HL-60 (cell line): Measurements from ENCODE around the gene NAT14.

ENCODE experiments used
- DNase-seq, 2 experiments: peaks; one replicate each; pipeline ENCODE4 v3.0.0-alpha.2; 2010 to 2020; ENCODE audit warnings: low read depth in 1 of 2, low spot score in 1 of 2
- H3K27ac ChIP-seq: fragments of 250-450 bp; sonication (Bioruptor Pico); replicated peaks from 2 replicates; pipeline ENCODE4 v1.5.1; 2020; ENCODE audit warnings: mild to moderate bottlenecking, moderate library complexity
- H3K27me3 ChIP-seq: fragments of 250-450 bp; sonication (Bioruptor Pico); 2 replicates; pipeline ENCODE4 v1.5.1; 2021; ENCODE audit warnings: mild to moderate bottlenecking, moderate library complexity; ENCODE audit not compliant: insufficient read depth, poor library complexity, severe bottlenecking
- H3K4me3 ChIP-seq: replicated peaks from 2 replicates; pipeline ENCODE4 v1.5.1; 2011; ENCODE audit warnings: mild to moderate bottlenecking, control low read depth, low read length; ENCODE audit not compliant: insufficient read depth
- GABPA ChIP-seq: IDR thresholded peaks from 2 replicates; pipeline ENCODE4 v1.6.1; 2012; ENCODE audit warnings: low read depth
- POLR2AphosphoS5 ChIP-seq: IDR thresholded peaks from 2 replicates; pipeline ENCODE4 v1.6.1; 2012; ENCODE audit warnings: low read depth
- SPI1 ChIP-seq: IDR thresholded peaks from 2 replicates; pipeline ENCODE4 v1.6.1; 2012; ENCODE audit warnings: low read depth, mild to moderate bottlenecking, borderline replicate concordance
- TF ChIP-seq, protein P1 (sequence below): IDR thresholded peaks from 2 replicates; pipeline ENCODE4 v1.6.1; 2012; ENCODE audit warnings: low read depth; ENCODE audit not compliant: insufficient replicate concordance
- TF ChIP-seq, protein P2 (sequence below): IDR thresholded peaks from one replicate; pipeline ENCODE4 v1.5.1; 2011; ENCODE audit warnings: low read length, control low read depth, inconsistent platforms; ENCODE audit not compliant: insufficient read depth

NAT14 gene

DNA sequence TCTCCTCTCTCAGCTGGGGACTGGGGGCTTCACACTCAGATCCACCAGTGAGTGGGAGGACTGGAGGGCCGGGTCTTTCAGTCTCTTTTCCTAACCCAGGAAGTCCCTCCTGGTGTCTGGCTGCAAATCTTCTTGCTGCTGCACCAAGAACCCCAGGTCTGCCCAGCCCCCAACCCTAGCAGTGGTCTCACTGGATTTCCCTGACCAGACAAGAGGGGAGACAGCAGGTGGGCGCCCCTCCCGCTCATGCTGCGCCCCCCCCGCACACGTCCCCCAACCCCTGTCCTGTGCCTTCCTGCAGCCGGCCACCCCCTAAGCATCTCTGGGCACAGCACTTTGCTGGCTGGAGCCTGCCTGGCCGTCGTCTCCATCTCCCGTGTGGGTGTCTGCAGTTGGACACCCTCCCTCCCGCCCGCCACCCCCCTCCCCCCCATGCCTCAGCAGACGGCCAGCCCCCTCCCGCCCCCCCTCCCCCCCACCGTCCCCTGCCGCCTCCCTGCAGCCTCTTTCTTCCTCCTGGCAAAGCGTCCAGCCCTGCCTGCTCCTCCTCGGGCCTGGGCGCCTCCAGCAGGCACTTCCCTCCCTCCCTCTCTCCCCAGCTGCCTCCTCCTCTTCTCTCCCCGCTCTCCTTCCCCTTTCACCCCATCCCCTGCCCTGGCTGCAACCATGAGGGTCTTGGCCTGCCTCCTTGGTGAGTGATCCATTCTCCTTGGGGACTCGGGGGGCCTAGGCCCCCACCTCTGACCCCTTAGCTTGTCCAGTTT, 3.1 kb downstream of the NAT14 start, which contains the start of gene SSC5D:
Gene SSC5D, plus strand, starts transcription at position 513 of the 764 bp plus-strand sequence. Its CDS starts 154 bp downstream, at position 667.
- Histone ChIP-seq H3K27me3 (peaks cover 15% of the 10 kb centered on the region), H3K4me3 (no peak within 1 kb of the TSS), H3K27ac (no peak within 1 kb of the TSS)
- TF ChIP-seq, protein P1, sequence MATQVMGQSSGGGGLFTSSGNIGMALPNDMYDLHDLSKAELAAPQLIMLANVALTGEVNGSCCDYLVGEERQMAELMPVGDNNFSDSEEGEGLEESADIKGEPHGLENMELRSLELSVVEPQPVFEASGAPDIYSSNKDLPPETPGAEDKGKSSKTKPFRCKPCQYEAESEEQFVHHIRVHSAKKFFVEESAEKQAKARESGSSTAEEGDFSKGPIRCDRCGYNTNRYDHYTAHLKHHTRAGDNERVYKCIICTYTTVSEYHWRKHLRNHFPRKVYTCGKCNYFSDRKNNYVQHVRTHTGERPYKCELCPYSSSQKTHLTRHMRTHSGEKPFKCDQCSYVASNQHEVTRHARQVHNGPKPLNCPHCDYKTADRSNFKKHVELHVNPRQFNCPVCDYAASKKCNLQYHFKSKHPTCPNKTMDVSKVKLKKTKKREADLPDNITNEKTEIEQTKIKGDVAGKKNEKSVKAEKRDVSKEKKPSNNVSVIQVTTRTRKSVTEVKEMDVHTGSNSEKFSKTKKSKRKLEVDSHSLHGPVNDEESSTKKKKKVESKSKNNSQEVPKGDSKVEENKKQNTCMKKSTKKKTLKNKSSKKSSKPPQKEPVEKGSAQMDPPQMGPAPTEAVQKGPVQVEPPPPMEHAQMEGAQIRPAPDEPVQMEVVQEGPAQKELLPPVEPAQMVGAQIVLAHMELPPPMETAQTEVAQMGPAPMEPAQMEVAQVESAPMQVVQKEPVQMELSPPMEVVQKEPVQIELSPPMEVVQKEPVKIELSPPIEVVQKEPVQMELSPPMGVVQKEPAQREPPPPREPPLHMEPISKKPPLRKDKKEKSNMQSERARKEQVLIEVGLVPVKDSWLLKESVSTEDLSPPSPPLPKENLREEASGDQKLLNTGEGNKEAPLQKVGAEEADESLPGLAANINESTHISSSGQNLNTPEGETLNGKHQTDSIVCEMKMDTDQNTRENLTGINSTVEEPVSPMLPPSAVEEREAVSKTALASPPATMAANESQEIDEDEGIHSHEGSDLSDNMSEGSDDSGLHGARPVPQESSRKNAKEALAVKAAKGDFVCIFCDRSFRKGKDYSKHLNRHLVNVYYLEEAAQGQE: no peak
- TF ChIP-seq, protein P2, sequence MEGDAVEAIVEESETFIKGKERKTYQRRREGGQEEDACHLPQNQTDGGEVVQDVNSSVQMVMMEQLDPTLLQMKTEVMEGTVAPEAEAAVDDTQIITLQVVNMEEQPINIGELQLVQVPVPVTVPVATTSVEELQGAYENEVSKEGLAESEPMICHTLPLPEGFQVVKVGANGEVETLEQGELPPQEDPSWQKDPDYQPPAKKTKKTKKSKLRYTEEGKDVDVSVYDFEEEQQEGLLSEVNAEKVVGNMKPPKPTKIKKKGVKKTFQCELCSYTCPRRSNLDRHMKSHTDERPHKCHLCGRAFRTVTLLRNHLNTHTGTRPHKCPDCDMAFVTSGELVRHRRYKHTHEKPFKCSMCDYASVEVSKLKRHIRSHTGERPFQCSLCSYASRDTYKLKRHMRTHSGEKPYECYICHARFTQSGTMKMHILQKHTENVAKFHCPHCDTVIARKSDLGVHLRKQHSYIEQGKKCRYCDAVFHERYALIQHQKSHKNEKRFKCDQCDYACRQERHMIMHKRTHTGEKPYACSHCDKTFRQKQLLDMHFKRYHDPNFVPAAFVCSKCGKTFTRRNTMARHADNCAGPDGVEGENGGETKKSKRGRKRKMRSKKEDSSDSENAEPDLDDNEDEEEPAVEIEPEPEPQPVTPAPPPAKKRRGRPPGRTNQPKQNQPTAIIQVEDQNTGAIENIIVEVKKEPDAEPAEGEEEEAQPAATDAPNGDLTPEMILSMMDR: no peak
- TF ChIP-seq POLR2AphosphoS5 (no peak), SPI1 (no peak), GABPA (no peak)
- peak; percentile 29 to 35 for DNase-seq

DNA sequence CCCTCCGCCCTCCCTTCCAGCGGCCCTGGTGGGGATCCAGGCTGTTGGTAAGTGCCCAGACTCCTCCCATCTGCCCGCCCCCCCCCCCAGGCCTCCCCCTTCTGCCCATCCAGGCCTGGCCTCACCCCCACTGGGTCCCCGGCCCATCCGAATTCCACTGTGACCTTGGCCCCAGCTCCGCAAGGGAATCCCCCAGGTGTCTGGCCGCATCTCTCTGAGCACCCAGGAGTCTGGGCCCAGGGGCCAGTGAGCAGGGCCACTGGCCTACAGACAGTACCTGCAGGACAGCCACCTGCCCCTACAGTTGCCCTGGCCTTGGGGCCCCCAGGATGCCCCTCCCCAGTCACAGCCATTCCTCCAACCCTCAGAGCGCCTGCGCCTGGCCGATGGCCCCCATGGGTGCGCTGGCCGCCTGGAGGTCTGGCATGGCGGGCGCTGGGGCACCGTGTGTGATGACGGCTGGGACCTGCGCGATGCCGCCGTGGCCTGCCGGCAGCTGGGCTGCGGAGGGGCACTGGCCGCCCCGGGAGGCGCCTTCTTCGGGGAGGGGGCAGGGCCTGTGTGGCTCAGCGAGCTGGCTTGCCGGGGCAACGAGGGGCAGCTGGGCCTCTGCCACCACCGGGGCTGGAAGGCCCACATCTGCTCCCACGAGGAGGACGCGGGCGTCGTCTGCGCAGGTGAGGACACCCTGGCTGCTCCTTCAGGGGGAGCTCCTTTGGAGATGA, 4.2 kb downstream of the NAT14 start:
- no peak for TF ChIP-seq SPI1
- no peak for TF ChIP-seq GABPA
- TF ChIP-seq, protein P2: no peak
- no peak for TF ChIP-seq POLR2AphosphoS5
- TF ChIP-seq, protein P1: no peak
- Histone ChIP-seq H3K27me3 (peaks cover 18% of the 10 kb centered on the region), H3K4me3 (no peak overlapping the region), H3K27ac (no peak overlapping the region)
- DNase-seq: no peak

DNA sequence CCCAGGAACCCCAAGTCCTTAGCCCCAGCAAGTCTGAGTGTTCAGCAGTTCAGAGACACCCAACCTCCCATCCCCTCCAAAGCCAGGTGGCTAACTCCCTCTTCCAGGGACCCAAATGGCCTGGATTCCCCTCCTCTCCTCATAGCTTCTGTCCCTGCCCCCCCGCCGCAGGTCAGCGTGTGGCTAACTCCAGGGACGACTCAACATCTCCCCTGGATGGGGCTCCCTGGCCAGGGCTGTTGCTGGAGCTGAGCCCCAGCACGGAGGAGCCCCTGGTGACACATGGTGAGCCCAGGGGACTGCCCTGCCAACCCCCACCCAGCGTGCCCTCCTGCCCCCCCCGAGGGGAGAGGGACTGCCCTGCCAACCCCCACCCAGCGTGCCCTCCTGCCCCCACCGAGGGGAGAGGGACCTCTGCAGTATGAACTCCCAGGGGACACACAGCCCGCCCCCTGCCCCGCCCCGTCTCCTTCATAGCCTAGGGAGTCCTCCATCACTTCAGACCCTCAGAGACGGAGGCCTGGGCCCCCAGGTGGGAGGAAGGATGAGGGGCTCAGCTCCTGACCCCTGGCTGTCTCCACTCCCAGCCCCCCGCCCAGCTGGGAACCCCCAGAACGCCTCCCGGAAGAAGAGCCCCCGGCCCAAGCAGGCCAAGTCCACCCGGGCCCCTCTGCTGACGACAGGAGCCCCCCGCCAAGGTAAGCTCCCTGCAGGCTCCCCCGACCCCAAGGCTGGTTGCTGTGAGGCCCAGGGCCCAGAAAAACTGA, 4.9 kb downstream of the NAT14 start:
- Histone ChIP-seq H3K27me3 (peaks cover 23% of the 10 kb centered on the region), H3K4me3 (no peak overlapping the region), H3K27ac (no peak overlapping the region)
- no peak for DNase-seq
- TF ChIP-seq POLR2AphosphoS5 (no peak), GABPA (no peak), SPI1 (no peak)
- TF ChIP-seq, protein P1: no peak
- TF ChIP-seq, protein P2: no peak
